Testis (tissue), 2 donors: ENCODE results near the gene SFXN1.

ENCODE experiments used
- POLR2A ChIP-seq: fragments of 450-650 bp; IDR thresholded peaks from one replicate; pipeline ENCODE4 v1.6.1; 2017; ENCODE audit warnings: antibody characterized with exemption, mild to moderate bottlenecking, moderate library complexity
- TF ChIP-seq, protein P1 (sequence below), 3 experiments: fragments of 450-650 bp in 2 of 3; fragments of 200-600 bp in 1 of 3; sonication (generic) in 1 of 3; IDR thresholded peaks; one replicate each; pipeline ENCODE4 v1.5.1; 2016 to 2019; ENCODE audit warnings: antibody characterized with exemption in 3 of 3, mild to moderate bottlenecking in 2 of 3, moderate library complexity in 1 of 3

DNA sequence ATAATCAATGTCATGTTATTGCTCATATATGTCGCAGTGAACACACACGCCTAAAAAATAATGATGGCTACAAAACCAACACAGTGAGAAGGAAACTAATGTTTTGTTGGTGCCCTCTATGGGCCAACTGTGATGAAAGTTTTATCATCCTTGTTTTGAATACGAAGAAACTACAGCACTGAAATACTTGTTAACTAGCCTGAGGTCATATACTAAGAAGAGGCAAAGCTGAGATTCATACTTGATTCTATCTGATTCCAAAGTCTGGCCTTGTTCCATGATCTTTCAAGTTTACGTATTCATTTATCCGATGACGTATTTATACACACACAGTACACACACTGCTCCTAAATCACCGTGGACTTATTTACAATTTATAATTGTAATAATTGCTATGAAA is 18.2 kb upstream of the SFXN1 start:
- TF ChIP-seq, protein P1, sequence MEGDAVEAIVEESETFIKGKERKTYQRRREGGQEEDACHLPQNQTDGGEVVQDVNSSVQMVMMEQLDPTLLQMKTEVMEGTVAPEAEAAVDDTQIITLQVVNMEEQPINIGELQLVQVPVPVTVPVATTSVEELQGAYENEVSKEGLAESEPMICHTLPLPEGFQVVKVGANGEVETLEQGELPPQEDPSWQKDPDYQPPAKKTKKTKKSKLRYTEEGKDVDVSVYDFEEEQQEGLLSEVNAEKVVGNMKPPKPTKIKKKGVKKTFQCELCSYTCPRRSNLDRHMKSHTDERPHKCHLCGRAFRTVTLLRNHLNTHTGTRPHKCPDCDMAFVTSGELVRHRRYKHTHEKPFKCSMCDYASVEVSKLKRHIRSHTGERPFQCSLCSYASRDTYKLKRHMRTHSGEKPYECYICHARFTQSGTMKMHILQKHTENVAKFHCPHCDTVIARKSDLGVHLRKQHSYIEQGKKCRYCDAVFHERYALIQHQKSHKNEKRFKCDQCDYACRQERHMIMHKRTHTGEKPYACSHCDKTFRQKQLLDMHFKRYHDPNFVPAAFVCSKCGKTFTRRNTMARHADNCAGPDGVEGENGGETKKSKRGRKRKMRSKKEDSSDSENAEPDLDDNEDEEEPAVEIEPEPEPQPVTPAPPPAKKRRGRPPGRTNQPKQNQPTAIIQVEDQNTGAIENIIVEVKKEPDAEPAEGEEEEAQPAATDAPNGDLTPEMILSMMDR (IDR thresholded peaks at IDR 0.05), result peak in 2 of 3 experiments; percentile 30 to 43
- TF ChIP-seq POLR2A, result no peak
